Adrenal gland (tissue), 5 donors: ENCODE measurements around the gene RPLP2.

Experiments
- POLR2A ChIP-seq, 2 donors: fragments of 450-650 bp; IDR thresholded peaks; one replicate each; pipeline ENCODE4 v1.6.1; 2017; ENCODE audit warnings: antibody characterized with exemption in 2 of 2, mild to moderate bottlenecking in 2 of 2, moderate library complexity in 1 of 2
- TF ChIP-seq, protein P1 (sequence below), 6 experiments: fragments of 450-650 bp in 4 of 6; fragments of 200-600 bp in 2 of 6; sonication (generic) in 1 of 6; IDR thresholded peaks; 1 replicate in 5 of 6; 2 replicates in 1 of 6; pipeline versions ENCODE4 v1.5.1 to v1.8.0; 2016 to 2021; ENCODE audit warnings: antibody characterized with exemption in 6 of 6, mild to moderate bottlenecking in 2 of 6, moderate library complexity in 1 of 6
- donor health status: DM: no; HTN: no; CAD: no.

DNA sequence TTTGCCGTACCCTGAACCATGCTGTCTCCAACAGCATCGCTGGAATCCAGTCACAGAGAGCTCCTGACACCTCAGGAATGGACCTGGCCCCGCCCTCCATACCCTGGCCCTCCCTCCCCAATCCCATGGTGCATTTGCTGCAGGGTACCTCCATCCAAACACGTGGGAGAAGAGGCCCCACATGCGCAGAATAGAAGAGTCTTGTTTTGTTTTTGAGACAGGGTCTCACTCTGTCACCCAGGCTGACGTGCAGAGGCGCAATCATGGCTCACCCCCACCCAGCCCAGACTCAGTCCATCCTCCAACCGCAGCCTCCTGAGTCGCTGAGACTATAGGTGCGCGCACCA, 6.6 kb downstream of the RPLP2 start:
- TF ChIP-seq, protein P1, sequence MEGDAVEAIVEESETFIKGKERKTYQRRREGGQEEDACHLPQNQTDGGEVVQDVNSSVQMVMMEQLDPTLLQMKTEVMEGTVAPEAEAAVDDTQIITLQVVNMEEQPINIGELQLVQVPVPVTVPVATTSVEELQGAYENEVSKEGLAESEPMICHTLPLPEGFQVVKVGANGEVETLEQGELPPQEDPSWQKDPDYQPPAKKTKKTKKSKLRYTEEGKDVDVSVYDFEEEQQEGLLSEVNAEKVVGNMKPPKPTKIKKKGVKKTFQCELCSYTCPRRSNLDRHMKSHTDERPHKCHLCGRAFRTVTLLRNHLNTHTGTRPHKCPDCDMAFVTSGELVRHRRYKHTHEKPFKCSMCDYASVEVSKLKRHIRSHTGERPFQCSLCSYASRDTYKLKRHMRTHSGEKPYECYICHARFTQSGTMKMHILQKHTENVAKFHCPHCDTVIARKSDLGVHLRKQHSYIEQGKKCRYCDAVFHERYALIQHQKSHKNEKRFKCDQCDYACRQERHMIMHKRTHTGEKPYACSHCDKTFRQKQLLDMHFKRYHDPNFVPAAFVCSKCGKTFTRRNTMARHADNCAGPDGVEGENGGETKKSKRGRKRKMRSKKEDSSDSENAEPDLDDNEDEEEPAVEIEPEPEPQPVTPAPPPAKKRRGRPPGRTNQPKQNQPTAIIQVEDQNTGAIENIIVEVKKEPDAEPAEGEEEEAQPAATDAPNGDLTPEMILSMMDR (IDR thresholded peaks at IDR 0.05): no peak
- TF ChIP-seq POLR2A (IDR thresholded peaks at IDR 0.05): no peak
